ENCODE results near the gene SLC26A8.
"Not testable (repeated sequence)": the region's sequence is repeated elsewhere in the genome, so short reads cannot be mapped to it uniquely, and the experiment has no call there.

Gene SLC26A8

DNA sequence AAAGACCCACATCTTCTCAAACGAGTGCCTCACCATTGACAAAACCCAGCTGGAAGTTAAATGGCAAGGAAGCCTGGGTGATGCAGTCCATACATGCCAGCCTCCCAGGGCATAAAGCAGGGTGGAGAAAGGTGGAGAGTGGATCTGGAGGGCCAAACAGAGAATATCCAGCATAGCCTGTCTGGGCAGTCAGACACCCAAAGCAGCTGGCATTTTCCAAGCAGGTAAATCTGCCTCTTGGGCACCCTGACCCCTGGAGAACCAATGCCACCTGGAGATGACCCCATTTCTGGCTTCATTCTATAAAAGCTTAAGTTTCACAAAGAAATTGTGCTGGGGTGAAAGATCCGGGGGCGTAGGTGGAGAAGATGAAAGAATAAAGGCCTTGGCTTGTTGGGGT lies 98.5 kb downstream of the SLC26A8 start:
- in situ Hi-C loops (cut with HindIII; ENCODE audit: low pct_unique_long_range_greater_than_20kb, low sequenced_read_pairs): no loop called here
- peak in 1 of 2 experiments; percentile 69 for DNase-seq (ENCODE audit: low read depth in 1 of 2, low spot score in 1 of 2)
- no peak for TF ChIP-seq JUND (IDR thresholded peaks at IDR 0.05; ENCODE audit: low read depth)

DNA sequence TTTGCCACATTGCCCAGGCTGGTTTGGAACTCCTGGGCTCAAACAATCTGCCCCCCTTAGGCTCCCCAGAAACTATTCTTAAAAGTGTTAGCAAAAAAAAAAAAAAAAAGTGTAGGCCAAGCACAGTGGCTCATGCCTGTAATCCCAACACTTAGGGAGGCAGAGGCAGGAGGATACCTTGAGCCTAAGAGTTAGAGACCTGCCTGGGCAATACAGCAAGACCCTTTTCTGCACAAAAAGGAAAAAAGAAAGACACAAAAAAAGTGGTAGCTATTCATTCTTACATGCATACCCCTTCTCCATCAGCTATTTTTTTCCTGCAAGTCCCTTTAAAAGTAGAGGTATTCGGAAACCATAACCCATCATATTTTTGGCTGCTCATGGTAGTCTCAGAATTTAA lies 100.3 kb downstream of the SLC26A8 start:
- TF ChIP-seq JUND (IDR thresholded peaks at IDR 0.05; ENCODE audit: low read depth): no peak
- DNase-seq (ENCODE audit: low read depth in 1 of 2, low spot score in 1 of 2): no peak
- in situ Hi-C loops (cut with HindIII; ENCODE audit: low pct_unique_long_range_greater_than_20kb, low sequenced_read_pairs): no loop called here

DNA sequence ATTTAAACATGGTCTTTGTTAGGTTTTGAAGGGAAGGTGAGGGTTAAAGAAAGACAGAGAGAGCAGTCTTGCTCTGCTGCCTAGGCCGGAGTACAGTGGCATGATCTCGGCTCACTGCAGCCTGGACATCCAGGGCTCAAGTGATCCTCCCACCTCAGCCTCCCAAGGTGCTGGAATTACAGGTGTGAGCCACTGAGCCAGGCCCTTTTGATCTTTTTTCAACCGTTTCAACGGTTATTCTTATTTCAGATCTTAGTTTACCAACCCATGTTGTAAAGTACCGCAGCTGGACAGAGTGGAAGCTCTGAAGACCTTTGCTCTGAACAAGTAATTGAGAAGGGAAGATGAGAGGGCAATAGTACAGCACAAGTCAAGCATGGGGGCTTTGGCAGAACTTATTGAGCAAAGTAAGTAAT lies 102.3 kb downstream of the SLC26A8 start:
- in situ Hi-C loops (cut with HindIII; ENCODE audit: low pct_unique_long_range_greater_than_20kb, low sequenced_read_pairs): no loop called here
- TF ChIP-seq JUND (IDR thresholded peaks at IDR 0.05; ENCODE audit: low read depth): no peak
- DNase-seq (ENCODE audit: low read depth in 1 of 2, low spot score in 1 of 2): no peak

DNA sequence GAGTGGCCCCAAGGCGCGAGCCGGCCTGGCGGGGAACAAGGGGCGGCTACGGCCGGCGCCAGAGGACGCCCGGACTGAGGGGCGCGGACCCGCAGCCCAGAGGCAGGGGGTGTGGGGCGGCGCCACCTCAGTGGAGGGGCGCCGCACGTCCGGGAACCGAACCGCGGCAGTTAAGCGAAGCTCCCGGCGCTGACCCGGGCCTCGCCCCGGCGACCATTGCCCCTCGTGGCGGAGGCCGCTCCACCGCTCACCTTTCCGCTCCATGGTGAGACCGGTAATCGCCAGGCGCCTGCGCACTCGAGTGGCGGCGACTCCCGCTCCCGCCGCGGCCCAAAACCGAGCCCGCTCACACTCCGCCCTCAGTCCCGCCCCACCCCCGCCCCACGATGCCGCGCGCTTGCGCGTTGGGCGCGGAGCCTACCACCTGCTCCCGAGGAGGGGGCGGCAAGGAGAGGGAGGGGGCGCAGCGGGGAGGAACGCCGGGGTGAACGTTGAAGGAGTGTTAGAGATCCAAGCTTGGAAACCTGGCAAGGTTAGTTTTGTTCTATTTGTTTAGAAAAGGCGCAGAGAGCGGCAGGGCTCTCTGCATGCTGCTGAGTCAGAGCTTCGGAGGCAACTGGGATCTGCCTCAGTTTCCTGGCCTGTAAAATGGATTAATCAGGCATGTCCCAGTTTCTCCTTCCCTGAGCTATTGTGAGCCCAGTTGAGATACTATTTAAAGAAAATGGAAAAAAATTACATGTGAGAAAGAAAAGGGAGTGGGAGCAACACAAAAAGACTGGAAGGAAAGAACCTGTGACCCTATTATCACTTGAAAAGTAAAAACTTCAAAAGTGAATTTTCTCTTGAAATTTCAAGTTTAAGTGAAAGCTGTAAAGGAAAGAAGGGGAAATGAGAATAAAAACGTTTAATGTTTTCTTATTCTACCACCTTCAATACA lies 103.4 kb downstream of the SLC26A8 start, which contains the start of gene SRPK1:
TSS of gene SRPK1 (minus strand) at position 306 of the 940 bp plus-strand sequence. CDS start at position 264, 42 bp downstream.
- in situ Hi-C loops (cut with HindIII; ENCODE audit: low pct_unique_long_range_greater_than_20kb, low sequenced_read_pairs): no loop called here
- no peak for TF ChIP-seq JUND (IDR thresholded peaks at IDR 0.05; ENCODE audit: low read depth)
- peak; percentile 91 to 93 for DNase-seq (ENCODE audit: low read depth in 1 of 2, low spot score in 1 of 2)

DNA sequence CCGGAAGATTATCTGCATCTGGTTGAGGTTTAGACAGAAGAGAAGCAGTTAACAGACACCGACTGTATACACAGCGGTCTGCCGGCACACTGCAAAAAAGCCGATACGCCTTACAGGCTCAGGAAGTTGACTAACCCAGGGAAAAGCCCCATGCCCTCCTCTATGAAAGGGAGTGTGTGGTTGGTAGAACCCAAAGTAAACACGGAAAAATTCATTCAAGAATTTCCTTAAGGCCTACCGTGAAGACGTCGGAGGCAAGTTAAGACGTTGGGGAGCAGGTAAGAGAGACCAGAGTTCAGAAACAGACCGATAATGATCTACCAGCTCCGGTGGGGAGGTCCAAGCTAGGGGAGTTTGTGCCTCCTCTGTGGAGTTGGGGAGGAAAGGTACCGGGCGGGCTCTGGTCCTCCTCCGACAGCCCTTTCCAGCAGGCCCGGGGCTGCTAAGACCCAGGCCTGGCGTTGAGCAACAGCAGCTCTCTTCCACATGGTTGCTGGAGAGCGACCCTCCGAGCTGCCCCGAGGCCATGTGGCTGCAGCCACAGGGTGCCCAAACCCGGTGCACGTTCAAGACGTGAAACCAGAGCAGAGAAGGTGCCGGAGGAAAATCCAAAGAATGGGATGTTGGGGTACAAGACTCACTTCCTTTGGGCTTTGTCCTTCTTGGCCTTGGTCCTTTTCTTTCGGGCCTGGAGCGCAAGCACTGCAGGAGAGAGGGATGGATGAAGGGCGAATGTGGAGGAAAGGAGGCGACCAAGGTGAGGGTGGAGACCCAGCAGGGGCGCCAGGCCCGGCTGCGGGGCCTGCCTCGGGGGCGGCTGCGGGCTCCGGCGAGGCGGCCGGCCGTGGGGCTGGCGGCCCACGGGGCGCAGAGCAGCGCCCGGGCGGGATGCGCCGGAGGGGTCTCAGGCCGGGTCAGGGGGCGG lies 104.4 kb downstream of the SLC26A8 start:
- no peak for TF ChIP-seq JUND (IDR thresholded peaks at IDR 0.05; ENCODE audit: low read depth)
- peak in 1 of 2 experiments; percentile 64 for DNase-seq (ENCODE audit: low read depth in 1 of 2, low spot score in 1 of 2)
- in situ Hi-C loops (cut with HindIII; ENCODE audit: low pct_unique_long_range_greater_than_20kb, low sequenced_read_pairs): no loop called here

DNA sequence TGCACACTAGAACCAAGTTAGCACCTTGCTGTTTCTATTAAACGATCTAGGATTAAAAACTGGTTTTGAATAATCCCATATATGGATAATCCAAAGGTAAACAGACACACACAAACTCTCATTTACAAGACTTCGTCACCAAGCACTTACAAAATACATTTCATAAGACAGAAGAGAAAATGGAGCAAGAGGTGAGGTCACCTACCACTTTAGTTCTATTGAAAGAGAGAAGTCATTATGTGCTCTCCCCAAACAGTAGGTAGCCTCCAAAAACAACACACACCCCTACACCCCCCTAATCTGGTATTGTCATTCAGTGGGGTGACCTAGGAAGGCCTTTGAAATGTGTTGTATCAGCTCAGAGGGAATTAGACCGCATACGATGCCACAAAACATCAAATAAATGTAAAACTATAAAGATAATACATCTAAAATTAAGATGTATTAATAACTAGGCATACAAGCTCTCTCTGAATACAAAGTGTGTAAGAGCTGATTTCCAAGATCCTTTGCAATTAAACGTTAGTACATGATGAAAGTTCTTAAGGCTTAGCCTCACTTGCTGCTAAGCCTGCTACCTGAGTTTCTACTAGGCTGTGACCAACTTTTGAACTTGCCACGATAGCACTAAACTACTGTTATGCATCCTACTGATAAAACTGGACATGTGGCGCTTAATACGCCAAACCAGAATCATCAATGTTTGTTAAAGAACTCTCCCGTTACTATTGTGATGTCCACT lies 105.2 kb downstream of the SLC26A8 start:
- TF ChIP-seq JUND (IDR thresholded peaks at IDR 0.05; ENCODE audit: low read depth): no peak
- in situ Hi-C loops (cut with HindIII; ENCODE audit: low pct_unique_long_range_greater_than_20kb, low sequenced_read_pairs): no loop called here
- no peak for DNase-seq (ENCODE audit: low read depth in 1 of 2, low spot score in 1 of 2)

DNA sequence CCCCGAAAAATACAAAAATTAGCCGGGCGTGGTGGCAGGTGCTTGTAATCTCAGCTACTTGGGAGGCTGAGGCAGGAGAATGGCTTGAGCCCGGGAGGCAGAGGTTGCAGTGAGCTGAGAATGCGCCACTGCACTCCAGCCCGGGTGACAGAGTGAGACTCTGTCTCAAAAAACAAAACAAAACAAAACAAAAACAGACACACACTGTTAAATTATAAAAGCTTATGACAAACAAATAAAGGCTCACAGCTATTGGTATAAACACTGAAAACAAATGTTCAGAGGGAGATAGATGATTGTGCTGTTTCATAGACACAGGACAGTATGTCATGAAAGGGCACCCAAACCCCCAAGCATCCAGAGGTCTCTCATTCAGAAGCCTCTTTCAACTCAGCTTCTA lies 107.5 kb downstream of the SLC26A8 start:
- DNase-seq (ENCODE audit: low read depth in 1 of 2, low spot score in 1 of 2); in situ Hi-C loops (cut with HindIII; ENCODE audit: low pct_unique_long_range_greater_than_20kb, low sequenced_read_pairs): not testable (repeated sequence)

DNA sequence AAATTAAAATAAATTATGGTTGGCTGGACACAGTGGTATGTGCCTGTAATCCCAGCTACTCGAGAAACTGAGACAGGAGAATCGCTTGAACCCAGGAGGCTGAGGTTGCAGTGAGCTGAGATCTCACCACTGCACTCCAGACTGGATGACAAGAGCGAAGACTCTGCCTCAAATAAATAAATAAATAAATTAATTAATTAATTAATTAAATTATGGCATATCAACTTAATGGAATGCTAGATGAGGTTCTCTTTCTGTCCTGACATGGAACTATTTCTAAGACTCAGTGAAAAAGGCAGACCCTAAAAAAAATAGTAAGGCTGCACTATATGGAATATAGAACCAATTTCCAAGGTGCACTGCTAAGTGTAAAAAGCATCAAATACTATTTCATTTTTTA lies 108.4 kb downstream of the SLC26A8 start:
- in situ Hi-C loops (cut with HindIII; ENCODE audit: low pct_unique_long_range_greater_than_20kb, low sequenced_read_pairs): no loop called here
- TF ChIP-seq JUND (IDR thresholded peaks at IDR 0.05; ENCODE audit: low read depth): no peak
- no peak for DNase-seq (ENCODE audit: low read depth in 1 of 2, low spot score in 1 of 2)

DNA sequence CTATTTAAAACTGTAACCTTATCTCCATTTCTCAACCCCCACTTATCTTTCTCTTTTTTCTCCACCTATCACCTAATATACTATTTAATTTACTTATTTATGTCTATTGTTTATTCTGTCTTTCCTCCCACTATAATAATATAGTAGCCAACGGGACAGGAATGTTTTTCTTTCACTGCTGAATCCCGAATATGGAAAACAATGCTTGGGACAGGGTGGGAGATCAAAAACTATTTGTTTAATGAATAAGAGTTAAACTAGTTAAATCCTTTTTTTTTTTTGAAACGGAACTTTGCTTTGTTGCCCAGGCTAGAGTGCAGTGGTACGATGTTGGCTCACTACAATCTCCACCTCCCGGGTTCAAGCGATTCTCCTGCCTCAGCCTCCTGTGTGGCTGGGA lies 109.9 kb downstream of the SLC26A8 start:
- DNase-seq (ENCODE audit: low read depth in 1 of 2, low spot score in 1 of 2): no peak
- no peak for TF ChIP-seq JUND (IDR thresholded peaks at IDR 0.05; ENCODE audit: low read depth)
- in situ Hi-C loops (cut with HindIII; ENCODE audit: low pct_unique_long_range_greater_than_20kb, low sequenced_read_pairs): no loop called here

DNA sequence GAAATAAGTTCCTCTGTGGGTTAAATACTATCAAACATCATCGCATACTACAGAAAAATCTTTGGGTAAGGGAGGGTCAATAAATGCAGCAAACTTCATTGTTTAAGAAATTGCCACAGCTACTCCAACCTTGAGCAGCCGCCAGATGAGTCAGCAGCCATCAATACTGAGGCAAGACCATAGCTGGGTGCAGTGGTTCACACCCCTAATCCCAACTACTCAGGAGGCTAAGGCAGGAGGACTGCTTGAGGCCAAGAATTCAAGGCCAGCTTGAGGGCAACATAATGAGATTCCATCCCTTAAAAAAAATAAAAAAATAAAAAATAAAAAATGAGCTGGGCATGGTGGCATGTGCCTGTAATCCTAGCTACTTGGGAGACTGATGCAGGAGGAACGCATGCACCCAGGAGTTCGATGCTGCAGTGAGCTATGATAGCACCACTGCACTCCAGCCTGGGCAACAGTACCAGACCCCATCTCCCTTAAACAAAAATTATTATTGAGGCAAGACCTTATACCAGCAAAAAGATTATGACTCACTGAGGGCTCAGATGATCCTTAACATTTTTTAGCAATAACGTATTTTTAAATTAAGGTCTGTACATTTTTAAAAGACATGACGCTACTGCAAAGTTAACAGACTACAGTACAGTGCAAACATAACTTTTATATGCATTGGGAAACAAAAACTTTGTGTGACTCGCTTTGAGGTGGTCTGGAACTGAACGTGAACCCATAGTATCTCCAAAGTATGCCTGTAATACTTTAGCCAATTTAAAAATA lies 112.4 kb downstream of the SLC26A8 start:
- no peak for DNase-seq (ENCODE audit: low read depth in 1 of 2, low spot score in 1 of 2)
- TF ChIP-seq JUND (IDR thresholded peaks at IDR 0.05; ENCODE audit: low read depth): no peak
- in situ Hi-C loops (cut with HindIII; ENCODE audit: low pct_unique_long_range_greater_than_20kb, low sequenced_read_pairs): no loop called here

DNA sequence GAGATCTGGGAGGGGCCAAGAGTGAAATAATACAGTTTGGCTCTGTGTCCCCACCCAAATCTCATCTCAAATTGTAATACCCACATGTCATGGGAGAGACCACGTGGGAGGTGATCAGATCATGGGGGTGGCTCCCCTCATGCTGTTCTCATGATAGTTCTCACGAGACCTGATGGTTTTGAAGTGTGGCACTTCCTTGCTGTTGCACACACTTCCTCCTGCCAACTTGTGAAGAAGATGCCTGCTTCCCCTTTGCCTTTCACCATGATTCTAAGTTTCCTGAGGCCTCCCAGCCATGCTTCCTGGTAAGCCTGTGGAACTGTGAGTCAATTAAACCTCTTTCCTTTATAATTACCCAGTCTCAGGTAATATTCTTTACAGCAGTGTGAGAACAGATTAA lies 114.9 kb downstream of the SLC26A8 start:
- in situ Hi-C loops (cut with HindIII; ENCODE audit: low pct_unique_long_range_greater_than_20kb, low sequenced_read_pairs); DNase-seq (ENCODE audit: low read depth in 1 of 2, low spot score in 1 of 2): not testable (repeated sequence)

DNA sequence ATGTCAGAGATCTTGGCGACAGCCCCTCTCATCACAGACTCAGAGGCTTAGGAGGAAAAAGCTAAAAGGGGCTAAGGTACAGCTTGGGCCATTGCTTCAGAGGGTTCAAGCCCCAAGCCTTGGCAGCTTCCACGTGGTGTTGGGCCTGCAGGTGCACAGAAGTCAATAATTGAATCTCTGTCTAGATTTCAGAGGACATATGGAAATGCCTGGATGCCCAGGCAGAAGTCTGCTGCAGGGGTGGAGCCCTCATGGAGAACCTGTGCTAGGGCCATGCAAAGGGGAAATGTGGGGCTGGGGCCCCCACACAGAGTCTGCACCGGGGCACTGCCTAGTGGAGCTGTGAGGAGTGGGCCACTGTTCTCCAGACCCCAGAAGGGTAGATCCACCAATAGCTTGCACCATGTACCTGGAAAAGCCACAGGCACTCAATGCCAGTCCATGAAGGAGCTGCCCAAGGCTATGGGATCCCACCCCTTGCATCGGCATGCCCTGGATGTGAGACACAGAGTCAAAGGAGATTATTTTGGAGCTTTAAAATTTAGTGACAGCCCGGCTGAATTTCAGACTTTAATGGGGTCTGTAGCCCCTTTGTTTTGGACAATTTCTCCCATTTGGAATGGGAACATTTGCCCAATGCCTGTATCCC lies 115.6 kb downstream of the SLC26A8 start:
- DNase-seq (ENCODE audit: low read depth in 1 of 2, low spot score in 1 of 2); in situ Hi-C loops (cut with HindIII; ENCODE audit: low pct_unique_long_range_greater_than_20kb, low sequenced_read_pairs): not testable (repeated sequence)
